ENCODE results near the gene RHBDF1. TPM values are rescaled to one million over a fixed set of nuclear protein-coding genes. Genes with fewer than 3 reads are reported as not detected.

The RHBDF1 gene
- total and polyA plus RNA-seq, 9 of the 15 experiments (the other 6 are each of a cell fraction or from before 2014, with no cell fraction given), result 1.0 to 8.2 (median 4.2) TPM

DNA sequence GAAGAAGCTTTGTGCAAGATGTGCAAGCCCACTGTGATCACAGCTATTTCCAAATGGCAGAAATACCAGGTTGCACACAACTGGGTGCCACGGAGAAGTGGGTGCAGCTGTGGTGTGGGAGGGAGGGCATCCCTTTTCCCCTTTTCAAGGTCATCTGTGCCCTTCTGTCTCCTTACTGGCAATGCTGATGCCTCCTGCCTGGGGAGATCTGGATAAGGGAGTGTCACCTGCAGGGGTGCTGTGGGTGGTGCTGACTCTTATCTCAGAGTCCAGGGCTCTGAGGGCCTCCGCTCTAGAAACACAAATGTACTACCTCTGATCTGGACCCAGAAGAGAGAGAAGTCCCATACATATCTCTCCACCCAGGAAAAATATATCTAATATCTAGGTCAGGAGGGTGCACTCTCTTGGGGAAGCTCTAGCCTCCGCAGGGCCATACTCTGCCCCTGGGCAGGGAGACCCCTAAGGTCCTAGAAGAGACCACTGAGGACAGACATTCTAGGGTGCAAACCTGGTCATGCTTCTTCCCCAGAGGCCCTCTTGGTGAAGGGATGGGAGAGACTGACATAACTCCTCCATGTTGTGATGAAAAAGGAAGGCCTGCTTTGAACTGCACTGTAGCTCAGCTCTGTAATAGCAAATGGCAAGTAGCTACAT, 47.5 kb upstream of the RHBDF1 start (continued):
- TF ChIP-seq ZC3H11A (IDR thresholded peaks at IDR 0.05; ENCODE audit: low read depth, low read length) (no peak), IRF2 (CRISPR knock-in tag; IDR thresholded peaks at IDR 0.05) (no peak), ZZZ3 (IDR thresholded peaks at IDR 0.05) (no peak), FOXK1 (CRISPR knock-in tag; IDR thresholded peaks at IDR 0.05; ENCODE audit: borderline replicate concordance) (no peak), TSC22D4 (tag; IDR thresholded peaks at IDR 0.05) (no peak), PRPF4 (IDR thresholded peaks at IDR 0.05; ENCODE audit: insufficient read depth, low read depth, low read length, poor library complexity, severe bottlenecking) (no peak), UBTF (IDR thresholded peaks at IDR 0.05; ENCODE audit: borderline replicate concordance in 1 of 2, low read depth in 2 of 2, low read length in 2 of 2) (0 out of 4 replicates have a peak, but pooled peaks of 1 of the 2 experiments have one; percentile 31), CAMTA2 (CRISPR knock-in tag; conservative IDR thresholded peaks at IDR 0.05) (no peak), ADNP (tag; IDR thresholded peaks at IDR 0.05) (no peak), KLF10 (CRISPR knock-in tag; IDR thresholded peaks at IDR 0.05) (no peak), STAG1 (CRISPR knock-in tag; IDR thresholded peaks at IDR 0.05; ENCODE audit: borderline replicate concordance) (no peak), ZC3H8 (IDR thresholded peaks at IDR 0.05) (no peak), CBFA2T3 (IDR thresholded peaks at IDR 0.05) (peak; percentile 94), PCBP2 (IDR thresholded peaks at IDR 0.05; ENCODE audit: low read depth, low read length, poor library complexity, severe bottlenecking) (no peak), FUS (optimal IDR thresholded peaks at IDR 0.05; ENCODE audit: low read depth, low read length) (no peak), JUNB (CRISPR knock-in tag; conservative IDR thresholded peaks at IDR 0.05) (no peak), CBX5 (IDR thresholded peaks at IDR 0.05; ENCODE audit: borderline replicate concordance, low read depth) (no peak), CBX1 (IDR thresholded peaks at IDR 0.05; ENCODE audit: low read depth) (no peak), MEF2A (IDR thresholded peaks at IDR 0.05; ENCODE audit: control insufficient read depth, low read depth, low read length) (no peak), HMG20B (CRISPR knock-in tag; IDR thresholded peaks at IDR 0.05) (no peak), FOXJ2 (tag; IDR thresholded peaks at IDR 0.05) (no peak), ZNF212 (CRISPR knock-in tag; IDR thresholded peaks at IDR 0.05) (no peak), EP400 (IDR thresholded peaks at IDR 0.05) (no peak)
- TF ChIP-seq, protein P1, sequence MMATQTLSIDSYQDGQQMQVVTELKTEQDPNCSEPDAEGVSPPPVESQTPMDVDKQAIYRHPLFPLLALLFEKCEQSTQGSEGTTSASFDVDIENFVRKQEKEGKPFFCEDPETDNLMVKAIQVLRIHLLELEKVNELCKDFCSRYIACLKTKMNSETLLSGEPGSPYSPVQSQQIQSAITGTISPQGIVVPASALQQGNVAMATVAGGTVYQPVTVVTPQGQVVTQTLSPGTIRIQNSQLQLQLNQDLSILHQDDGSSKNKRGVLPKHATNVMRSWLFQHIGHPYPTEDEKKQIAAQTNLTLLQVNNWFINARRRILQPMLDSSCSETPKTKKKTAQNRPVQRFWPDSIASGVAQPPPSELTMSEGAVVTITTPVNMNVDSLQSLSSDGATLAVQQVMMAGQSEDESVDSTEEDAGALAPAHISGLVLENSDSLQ (IDR thresholded peaks at IDR 0.05), result no peak
- TF ChIP-seq, protein P2, sequence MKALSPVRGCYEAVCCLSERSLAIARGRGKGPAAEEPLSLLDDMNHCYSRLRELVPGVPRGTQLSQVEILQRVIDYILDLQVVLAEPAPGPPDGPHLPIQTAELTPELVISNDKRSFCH (CRISPR knock-in tag; IDR thresholded peaks at IDR 0.05), result no peak
- TF ChIP-seq, protein P2 (tag; IDR thresholded peaks at IDR 0.05), result no peak
- TF ChIP-seq, protein P3, sequence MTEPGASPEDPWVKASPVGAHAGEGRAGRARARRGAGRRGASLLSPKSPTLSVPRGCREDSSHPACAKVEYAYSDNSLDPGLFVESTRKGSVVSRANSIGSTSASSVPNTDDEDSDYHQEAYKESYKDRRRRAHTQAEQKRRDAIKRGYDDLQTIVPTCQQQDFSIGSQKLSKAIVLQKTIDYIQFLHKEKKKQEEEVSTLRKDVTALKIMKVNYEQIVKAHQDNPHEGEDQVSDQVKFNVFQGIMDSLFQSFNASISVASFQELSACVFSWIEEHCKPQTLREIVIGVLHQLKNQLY (CRISPR knock-in tag; conservative IDR thresholded peaks at IDR 0.05), result no peak
